Tibial artery (tissue), 4 donors: ENCODE measurements around the gene PRR5.
"Not testable (repeated sequence)": the region's sequence is repeated elsewhere in the genome, so short reads cannot be mapped to it uniquely, and the experiment has no call there.

ENCODE experiments used
- DNase-seq, 2 donors: peaks; one replicate each; pipeline ENCODE4 v3.0.0-alpha.2; 2019
- H3K27ac ChIP-seq, 2 donors: fragments of 200-600 bp; sonication (generic) in 1 of 2; 1 replicate in 1 of 2; 2 replicates in 1 of 2; pipeline ENCODE4 v1.5.1; 2018 to 2019; ENCODE audit warnings: mild to moderate bottlenecking in 1 of 2
- H3K27me3 ChIP-seq, 2 donors: fragments of 200-600 bp; sonication (generic) in 1 of 2; one replicate each; pipeline versions ENCODE4 v1.5.1 to v1.6.0; 2016 to 2019
- H3K36me3 ChIP-seq, 3 donors: fragments of 200-600 bp; sonication (generic) in 2 of 3; one replicate each; pipeline ENCODE4 v1.5.1; 2016 to 2019; ENCODE audit warnings: mild to moderate bottlenecking in 2 of 3
- H3K4me1 ChIP-seq, 4 donors: fragments of 200-600 bp; sonication (generic) in 2 of 4; 1 replicate in 3 of 4; 2 replicates in 1 of 4; pipeline ENCODE4 v1.5.1; 2016 to 2019
- H3K4me3 ChIP-seq, 2 donors: fragments of 200-600 bp; sonication (generic) in 1 of 2; 1 replicate in 1 of 2; 2 replicates in 1 of 2; pipeline ENCODE4 v1.5.1; 2018 to 2019; ENCODE audit warnings: mild to moderate bottlenecking in 2 of 2
- H3K9me3 ChIP-seq, 3 donors: fragments of 200-600 bp; sonication (generic) in 1 of 3; one replicate each; pipeline ENCODE4 v1.5.1; 2016 to 2019
- intact Hi-C: fragments of 100-400 bp; cut with DNase I; formaldehyde crosslinking; loops from one replicate; pipeline ENCODE4 v1.15.0; 2023; ENCODE audit warnings: low total_unique reads
- TF ChIP-seq, protein P1 (sequence below), 2 experiments: fragments of 200-600 bp in 1 of 2; fragments of 450-650 bp in 1 of 2; IDR thresholded peaks; one replicate each; pipeline ENCODE4 v1.5.1; 2017 to 2019; ENCODE audit warnings: antibody characterized with exemption in 2 of 2, mild to moderate bottlenecking in 1 of 2, moderate library complexity in 1 of 2

Gene PRR5

DNA sequence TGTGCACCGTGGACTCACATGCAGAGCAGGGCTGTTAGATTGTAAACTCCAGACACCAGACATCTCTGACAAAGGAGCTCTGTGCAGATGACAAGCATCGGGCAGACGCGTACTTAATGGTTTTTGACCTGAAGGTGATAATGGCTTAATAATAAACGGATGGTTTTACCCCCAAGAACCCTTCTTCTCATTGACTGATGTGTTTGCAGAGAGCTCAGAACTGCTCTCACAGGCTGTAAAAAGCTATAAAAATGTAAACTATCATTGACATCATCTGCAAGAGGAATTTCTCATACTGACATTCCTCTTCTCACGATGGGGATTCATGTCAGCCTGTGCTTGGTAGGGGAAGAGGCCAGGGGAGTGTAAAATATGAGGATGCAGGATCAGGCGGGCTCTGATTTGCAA lies 41.8 kb downstream of the PRR5 start:
- DNase-seq: no peak
- no peak overlapping the region for H3K27ac ChIP-seq
- H3K27me3 ChIP-seq: peaks cover 0 to 32% of the 10 kb centered on the region in 2 donors
- H3K4me1 ChIP-seq: no peaks in the 10 kb centered on the region
- no peak overlapping the region for H3K4me3 ChIP-seq
- intact Hi-C loops: no loop called here
- no peaks in the 10 kb centered on the region for H3K36me3 ChIP-seq
- H3K9me3 ChIP-seq: no peaks in the 10 kb centered on the region
- TF ChIP-seq, protein P1, sequence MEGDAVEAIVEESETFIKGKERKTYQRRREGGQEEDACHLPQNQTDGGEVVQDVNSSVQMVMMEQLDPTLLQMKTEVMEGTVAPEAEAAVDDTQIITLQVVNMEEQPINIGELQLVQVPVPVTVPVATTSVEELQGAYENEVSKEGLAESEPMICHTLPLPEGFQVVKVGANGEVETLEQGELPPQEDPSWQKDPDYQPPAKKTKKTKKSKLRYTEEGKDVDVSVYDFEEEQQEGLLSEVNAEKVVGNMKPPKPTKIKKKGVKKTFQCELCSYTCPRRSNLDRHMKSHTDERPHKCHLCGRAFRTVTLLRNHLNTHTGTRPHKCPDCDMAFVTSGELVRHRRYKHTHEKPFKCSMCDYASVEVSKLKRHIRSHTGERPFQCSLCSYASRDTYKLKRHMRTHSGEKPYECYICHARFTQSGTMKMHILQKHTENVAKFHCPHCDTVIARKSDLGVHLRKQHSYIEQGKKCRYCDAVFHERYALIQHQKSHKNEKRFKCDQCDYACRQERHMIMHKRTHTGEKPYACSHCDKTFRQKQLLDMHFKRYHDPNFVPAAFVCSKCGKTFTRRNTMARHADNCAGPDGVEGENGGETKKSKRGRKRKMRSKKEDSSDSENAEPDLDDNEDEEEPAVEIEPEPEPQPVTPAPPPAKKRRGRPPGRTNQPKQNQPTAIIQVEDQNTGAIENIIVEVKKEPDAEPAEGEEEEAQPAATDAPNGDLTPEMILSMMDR (IDR thresholded peaks at IDR 0.05): no peak

GRCh38 chr22:44745853-44746789 lies 44.1 kb downstream of the PRR5 start:
- H3K36me3 ChIP-seq: no peaks in the 10 kb centered on the region
- H3K27me3 ChIP-seq: peaks cover 0 to 42% of the 10 kb centered on the region in 2 donors
- no peak overlapping the region for H3K4me3 ChIP-seq
- no peak for DNase-seq
- TF ChIP-seq, protein P1 (IDR thresholded peaks at IDR 0.05): no peak
- no peaks in the 10 kb centered on the region for H3K4me1 ChIP-seq
- H3K9me3 ChIP-seq: no peaks in the 10 kb centered on the region
- intact Hi-C loops: no loop called here
- no peak overlapping the region for H3K27ac ChIP-seq

DNA sequence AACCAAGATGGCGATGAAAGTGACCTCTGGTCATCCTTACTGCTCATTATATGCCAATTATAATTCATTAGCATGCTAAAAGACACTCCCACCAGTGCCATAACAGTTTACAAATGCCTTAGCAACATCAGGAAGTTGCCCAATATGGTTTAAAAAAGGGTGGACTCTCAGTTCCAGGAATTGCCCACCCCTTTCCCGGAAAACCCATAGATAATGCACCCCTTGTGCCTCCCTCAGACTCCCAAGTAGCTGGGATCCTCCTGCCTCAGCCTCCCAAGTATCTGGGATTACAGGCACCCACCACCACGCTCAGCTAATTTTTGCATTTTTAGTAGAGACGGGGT lies 45.8 kb downstream of the PRR5 start:
- DNase-seq, H3K4me1 ChIP-seq, intact Hi-C loops, H3K4me3 ChIP-seq, H3K9me3 ChIP-seq, H3K27ac ChIP-seq, H3K36me3 ChIP-seq: not testable (repeated sequence)
- peaks cover 0 to 59% of the 10 kb centered on the region in 2 donors for H3K27me3 ChIP-seq

- TF ChIP-seq, protein P1 (IDR thresholded peaks at IDR 0.05): no peak
- DNase-seq: no peak
- no peak overlapping the region for H3K4me3 ChIP-seq
- no peak overlapping the region for H3K27ac ChIP-seq
- intact Hi-C loops: no loop called here
- H3K4me1 ChIP-seq: peaks cover 0 to 14% (median 5%) of the 10 kb centered on the region in 4 donors
- H3K27me3 ChIP-seq: peaks cover 0 to 64% of the 10 kb centered on the region in 2 donors
- H3K9me3 ChIP-seq: peaks cover 0 to 8% (median 0%) of the 10 kb centered on the region in 3 donors
- no peaks in the 10 kb centered on the region for H3K36me3 ChIP-seq
Observed at GRCh38 chr22:44748524-44748923, 46.5 kb downstream of the PRR5 start.

GRCh38 chr22:44750481-44750880 lies 48.5 kb downstream of the PRR5 start:
- no peak for DNase-seq
- intact Hi-C loops: no loop called here

More at GRCh38 chr22:44750481-44750880, 48.5 kb downstream of the PRR5 start:
- TF ChIP-seq, protein P1 (IDR thresholded peaks at IDR 0.05): no peak
- H3K4me3 ChIP-seq: no peak overlapping the region
- peaks cover 0 to 8% (median 0%) of the 10 kb centered on the region in 3 donors for H3K9me3 ChIP-seq
- H3K27me3 ChIP-seq: peaks cover 0 to 75% of the 10 kb centered on the region in 2 donors
- H3K4me1 ChIP-seq: peaks cover 0 to 18% (median 5%) of the 10 kb centered on the region in 4 donors
- no peaks in the 10 kb centered on the region for H3K36me3 ChIP-seq
- no peak overlapping the region for H3K27ac ChIP-seq
